SK-N-SH (cell line): ENCODE data around the gene MAPK4.

Source experiments
- CTCF ChIP-seq: fragments of 200-600 bp; sonication (generic); IDR thresholded peaks from 2 replicates; pipeline ENCODE4 v1.6.1; 2017; ENCODE audit warnings: antibody characterized with exemption, mild to moderate bottlenecking, moderate library complexity
- EP300 ChIP-seq, 2 experiments: IDR thresholded peaks; 2 replicates each; pipeline versions ENCODE4 v1.4.0 to v1.6.1; 2012; ENCODE audit warnings: borderline replicate concordance in 1 of 2, low read depth in 1 of 2, low read length in 1 of 2
- FOSL2 ChIP-seq: IDR thresholded peaks from 2 replicates; pipeline ENCODE4 v1.4.0; 2012; ENCODE audit warnings: low read depth, mild to moderate bottlenecking, moderate library complexity, borderline replicate concordance
- FOXJ3 ChIP-seq: sonication (generic); formaldehyde crosslinking; IDR thresholded peaks from 2 replicates; pipeline ENCODE4 v1.5.1; 2020; ENCODE audit warnings: mild to moderate bottlenecking, missing genetic modification reagents
- FOXM1 ChIP-seq: IDR thresholded peaks from 2 replicates; pipeline ENCODE4 v1.4.0; 2012; ENCODE audit warnings: low read depth, mild to moderate bottlenecking
- IRF3 ChIP-seq: fragments of 150-350 bp; IDR thresholded peaks from 2 replicates; pipeline ENCODE4 v1.6.1; 2016; ENCODE audit warnings: mild to moderate bottlenecking, low read depth, low read length
- MAX ChIP-seq: IDR thresholded peaks from 2 replicates; pipeline ENCODE4 v1.4.0; 2012; ENCODE audit warnings: low read depth
- MXI1 ChIP-seq: IDR thresholded peaks from 2 replicates; pipeline ENCODE4 v1.6.1; 2012; ENCODE audit warnings: mild to moderate bottlenecking, low read depth, low read length, improper control_type of control experiment
- PBX3 ChIP-seq: IDR thresholded peaks from 2 replicates; pipeline ENCODE4; 2012
- POLR2AphosphoS5 ChIP-seq: IDR thresholded peaks from 2 replicates; pipeline ENCODE4 v1.6.1; 2012; ENCODE audit warnings: low read depth, low read length
- RAD21 ChIP-seq: IDR thresholded peaks from 2 replicates; pipeline ENCODE4 v1.6.1; 2012; ENCODE audit warnings: mild to moderate bottlenecking, low read length
- SIN3A ChIP-seq: IDR thresholded peaks from 2 replicates; pipeline ENCODE4 v1.6.1; 2012; ENCODE audit warnings: low read depth, mild to moderate bottlenecking, low read length, moderate library complexity, borderline replicate concordance
- USF2 ChIP-seq: fragments of 150-350 bp; IDR thresholded peaks from 2 replicates; pipeline ENCODE4 v1.6.1; 2017; ENCODE audit warnings: antibody characterized with exemption, low read length, low read depth, borderline replicate concordance

GRCh38 chr18:50678651-50679050 is 118.8 kb downstream of the MAPK4 start:
- TF ChIP-seq FOSL2 = no peak
- TF ChIP-seq MXI1 = no peak
- TF ChIP-seq SIN3A = no peak
- TF ChIP-seq MAX = no peak
- no peak for TF ChIP-seq POLR2AphosphoS5
- no peak for TF ChIP-seq CTCF
- TF ChIP-seq FOXJ3 = no peak
- TF ChIP-seq RAD21 = no peak
- TF ChIP-seq EP300 (IDR thresholded peaks at IDR 0.05; ENCODE audit: borderline replicate concordance in 1 of 2, low read depth in 1 of 2, low read length in 1 of 2) = no peak
- no peak for TF ChIP-seq IRF3
- TF ChIP-seq FOXM1 = no peak
- no peak for TF ChIP-seq PBX3
- no peak for TF ChIP-seq USF2
